Measurements from ENCODE around the gene IMPG1. TPM values are rescaled to one million over a fixed set of nuclear protein-coding genes. Genes with fewer than 3 reads are reported as not detected.

The IMPG1 gene
- total RNA-seq, 1 experiment from 2014 or later: not detected

DNA sequence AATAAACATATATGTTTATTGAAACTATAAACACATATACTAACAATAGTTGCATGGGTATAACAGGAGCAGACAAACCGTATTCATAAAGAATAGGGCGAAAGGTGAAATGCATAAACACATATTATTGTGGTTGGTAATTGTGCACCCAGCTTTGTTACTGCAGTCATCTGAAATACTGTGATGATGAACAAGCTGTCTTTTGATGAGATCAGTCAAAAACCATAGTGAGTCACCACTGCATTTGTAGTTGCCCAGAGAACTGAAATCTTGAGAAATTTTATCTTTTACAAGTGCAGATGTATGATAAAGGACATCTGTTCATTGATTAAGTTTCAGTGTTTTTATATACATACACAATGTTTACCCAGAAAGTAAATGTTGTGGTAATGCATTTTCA lies 189.7 kb downstream of the IMPG1 start:
- ATAC-seq (peak; percentile 93), DNase-seq (peak; percentile 76)
- POLR2A ChIA-PET (ENCODE audit: unreplicated experiment): no interaction called here
- CTCF ChIA-PET: interaction anchor here (1.0 kb wide), 1 partner anchor 11 kb away, joined by 3 read pairs; no protein-coding TSS in a partner anchor
- Histone ChIP-seq H3K9me2 (replicated peaks; ENCODE audit: low read length) (no peaks in the 10 kb centered on the region), H3K9ac (ENCODE audit: low read length) (no peak overlapping the region), H3K79me2 (ENCODE audit: low read length) (no peaks in the 10 kb centered on the region), H3F3A (ENCODE audit: low read length, unreplicated experiment) (no peaks in the 10 kb centered on the region), H2AFZ (ENCODE audit: low read length) (no peak overlapping the region), H3K27me3 (ENCODE audit: low read length) (no peaks in the 10 kb centered on the region), H3K36me3 (ENCODE audit: low read depth, low read length) (no peaks in the 10 kb centered on the region), H4K20me1 (ENCODE audit: low read length) (no peaks in the 10 kb centered on the region), H3K27ac (ENCODE audit: low read length) (no peak overlapping the region), H3K4me1 (ENCODE audit: insufficient read depth, low read length) (peaks cover 19% of the 10 kb centered on the region), H3K4me2 (ENCODE audit: low read length) (no peak overlapping the region), H3K9me3 (ENCODE audit: low read length) (no peaks in the 10 kb centered on the region), H3K4me3 (ENCODE audit: low read length) (no peak overlapping the region)
- no peak for TF ChIP-seq EZH2phosphoT487 (IDR thresholded peaks at IDR 0.05; ENCODE audit: borderline replicate concordance, low read length)
- TF ChIP-seq CTCF (conservative IDR thresholded peaks at IDR 0.05; ENCODE audit: low read depth, low read length): no peak
- no peak for TF ChIP-seq EZH2 (IDR thresholded peaks at IDR 0.05; ENCODE audit: low read length, unreplicated experiment)
- intact Hi-C loops (cut with micrococcal nuclease): no loop called here
- BruUV-seq (replicated peaks): no TSS peak

GRCh38 chr6:75880305-75880704 lies 192.2 kb downstream of the IMPG1 start:
- Histone ChIP-seq H3K9ac (ENCODE audit: low read length) (no peak overlapping the region), H3K27ac (ENCODE audit: low read length) (no peak overlapping the region), H3K4me3 (ENCODE audit: low read length) (no peak overlapping the region), H3K79me2 (ENCODE audit: low read length) (no peaks in the 10 kb centered on the region), H3K27me3 (ENCODE audit: low read length) (no peaks in the 10 kb centered on the region), H3K4me1 (ENCODE audit: insufficient read depth, low read length) (peaks cover 19% of the 10 kb centered on the region), H3K9me2 (replicated peaks; ENCODE audit: low read length) (no peaks in the 10 kb centered on the region), H3F3A (ENCODE audit: low read length, unreplicated experiment) (no peaks in the 10 kb centered on the region), H2AFZ (ENCODE audit: low read length) (no peak overlapping the region), H3K4me2 (ENCODE audit: low read length) (no peak overlapping the region), H3K9me3 (ENCODE audit: low read length) (no peaks in the 10 kb centered on the region), H3K36me3 (ENCODE audit: low read depth, low read length) (no peaks in the 10 kb centered on the region), H4K20me1 (ENCODE audit: low read length) (no peaks in the 10 kb centered on the region)
- TF ChIP-seq EZH2phosphoT487 (IDR thresholded peaks at IDR 0.05; ENCODE audit: borderline replicate concordance, low read length): no peak
- DNase-seq (no peak), ATAC-seq (no peak)
- no TSS peak for BruUV-seq (replicated peaks)
- intact Hi-C loops (cut with micrococcal nuclease): no loop called here
- CTCF ChIA-PET: no interaction called here
- POLR2A ChIA-PET (ENCODE audit: unreplicated experiment): no interaction called here

DNA sequence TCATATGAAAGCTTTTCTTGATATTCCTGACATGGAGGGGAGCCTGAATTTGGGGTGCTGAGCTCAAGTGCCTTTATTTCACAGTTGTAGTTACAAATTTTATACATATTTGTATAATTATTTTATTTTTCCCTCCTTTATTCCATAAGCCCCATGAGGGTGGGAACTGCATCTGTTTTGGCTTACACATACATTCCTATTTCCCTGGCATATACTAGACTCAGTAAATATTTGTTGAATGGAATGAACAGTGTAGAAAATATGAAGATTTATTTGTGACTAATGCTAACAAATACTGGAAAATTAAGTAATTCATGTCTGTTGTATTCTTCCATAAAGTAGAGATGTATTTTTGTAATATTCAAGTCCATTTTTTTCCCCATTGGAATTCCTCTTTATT lies 196.3 kb downstream of the IMPG1 start:
- Histone ChIP-seq H3K4me1 (ENCODE audit: insufficient read depth, low read length) (no peaks in the 10 kb centered on the region), H3K36me3 (ENCODE audit: low read depth, low read length) (no peaks in the 10 kb centered on the region; the same call in 1 of the 2 replicates), H4K20me1 (ENCODE audit: low read length) (no peaks in the 10 kb centered on the region), H2AFZ (ENCODE audit: low read length) (no peak overlapping the region), H3K79me2 (ENCODE audit: low read length) (no peaks in the 10 kb centered on the region), H3K9ac (ENCODE audit: low read length) (no peak overlapping the region), H3K9me3 (ENCODE audit: low read length) (no peaks in the 10 kb centered on the region), H3K4me2 (ENCODE audit: low read length) (no peak overlapping the region), H3K4me3 (ENCODE audit: low read length) (no peak overlapping the region), H3K27me3 (ENCODE audit: low read length) (no peaks in the 10 kb centered on the region), H3K27ac (ENCODE audit: low read length) (no peak overlapping the region), H3F3A (ENCODE audit: low read length, unreplicated experiment) (no peaks in the 10 kb centered on the region), H3K9me2 (replicated peaks; ENCODE audit: low read length) (no peaks in the 10 kb centered on the region)
- CTCF ChIA-PET: interaction anchor here (0.6 kb wide), 1 partner anchor 16 kb away, joined by 3 read pairs; no protein-coding TSS in a partner anchor
- POLR2A ChIA-PET (ENCODE audit: unreplicated experiment): no interaction called here
- BruUV-seq (replicated peaks): no TSS peak
- ATAC-seq: peak; percentile 62; the same call in 1 of the 2 replicates
- DNase-seq: peak; percentile 8
- intact Hi-C loops (cut with micrococcal nuclease): no loop called here
- TF ChIP-seq EZH2phosphoT487 (IDR thresholded peaks at IDR 0.05; ENCODE audit: borderline replicate concordance, low read length): no peak
- no peak for TF ChIP-seq EZH2 (IDR thresholded peaks at IDR 0.05; ENCODE audit: low read length, unreplicated experiment)
- TF ChIP-seq CTCF (conservative IDR thresholded peaks at IDR 0.05; ENCODE audit: low read depth, low read length): no peak

All from PC-3 (cell line).